AG04450 (cell line): ENCODE results near the gene RASSF5. TPM values are rescaled to one million over a fixed set of nuclear protein-coding genes. Genes with fewer than 3 reads are reported as not detected.

ENCODE experiments used
- CTCF ChIA-PET: fragments of 300-600, 350-600 bp; formaldehyde crosslinking; extraction: SDS; loops from one replicate; lab custom pipeline; 2022; ENCODE audit warnings: antibody characterized with exemption, inconsistent platforms; lab: Charles Lee
- POLR2A ChIA-PET: fragments of 350-600 bp; formaldehyde crosslinking; extraction: SDS; loops from one replicate; lab custom pipeline; 2021; ENCODE audit warnings: antibody characterized with exemption, inconsistent platforms; lab: Yijun Ruan, JAX
- DNase-seq: peaks from one replicate; pipeline ENCODE4 v3.0.0-alpha.2; 2011; ENCODE audit warnings: low read depth, low spot score
- H3K27ac ChIP-seq: one replicate; pipeline ENCODE4 v1.5.1; 2012; ENCODE audit warnings: low read depth, low read length, control low read depth
- H3K27me3 ChIP-seq: one replicate; pipeline ENCODE4 v1.6.0; 2012; ENCODE audit warnings: low read length; ENCODE audit not compliant: control insufficient read depth, insufficient read depth
- H3K4me3 ChIP-seq: 2 replicates; pipeline ENCODE4 v1.5.1; 2011; ENCODE audit warnings: mild to moderate bottlenecking, low read depth, low read length, control low read depth
- H3K9me3 ChIP-seq: 2 replicates; pipeline ENCODE4 v1.5.1; 2012; ENCODE audit warnings: low read length; ENCODE audit not compliant: control insufficient read depth, insufficient read depth
- polyA plus RNA-seq: library from polyadenylated mRNA; depleted of rRNA; stranded (reverse); fragments of >200 nt; gene quantifications from 2 replicates; pipeline ENCODE4 v1.2.3, GENCODE V29; 2011
- TF ChIP-seq, protein P1 (sequence below): IDR thresholded peaks from 2 replicates; pipeline ENCODE4 v1.5.1; 2011; ENCODE audit warnings: low read depth, low read length, control low read depth, inconsistent platforms

Gene RASSF5
- polyA plus RNA-seq, 1 experiment = 2.3 TPM

- no peaks in the 10 kb centered on the region; the same call in 1 of the 2 replicates for H3K9me3 ChIP-seq
- ChIA-PET CTCF (interaction anchor here (0.6 to 4.4 kb wide), 4 partner anchors 16 to 1000 kb away, joined by 3 to 23 read pairs (median 13); no protein-coding TSS in a partner anchor), POLR2A (no interaction called here)
- no peak overlapping the region for H3K4me3 ChIP-seq
- TF ChIP-seq, protein P1, sequence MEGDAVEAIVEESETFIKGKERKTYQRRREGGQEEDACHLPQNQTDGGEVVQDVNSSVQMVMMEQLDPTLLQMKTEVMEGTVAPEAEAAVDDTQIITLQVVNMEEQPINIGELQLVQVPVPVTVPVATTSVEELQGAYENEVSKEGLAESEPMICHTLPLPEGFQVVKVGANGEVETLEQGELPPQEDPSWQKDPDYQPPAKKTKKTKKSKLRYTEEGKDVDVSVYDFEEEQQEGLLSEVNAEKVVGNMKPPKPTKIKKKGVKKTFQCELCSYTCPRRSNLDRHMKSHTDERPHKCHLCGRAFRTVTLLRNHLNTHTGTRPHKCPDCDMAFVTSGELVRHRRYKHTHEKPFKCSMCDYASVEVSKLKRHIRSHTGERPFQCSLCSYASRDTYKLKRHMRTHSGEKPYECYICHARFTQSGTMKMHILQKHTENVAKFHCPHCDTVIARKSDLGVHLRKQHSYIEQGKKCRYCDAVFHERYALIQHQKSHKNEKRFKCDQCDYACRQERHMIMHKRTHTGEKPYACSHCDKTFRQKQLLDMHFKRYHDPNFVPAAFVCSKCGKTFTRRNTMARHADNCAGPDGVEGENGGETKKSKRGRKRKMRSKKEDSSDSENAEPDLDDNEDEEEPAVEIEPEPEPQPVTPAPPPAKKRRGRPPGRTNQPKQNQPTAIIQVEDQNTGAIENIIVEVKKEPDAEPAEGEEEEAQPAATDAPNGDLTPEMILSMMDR = no peak
- H3K27me3 ChIP-seq = peaks cover 5% of the 10 kb centered on the region
- no peak overlapping the region for H3K27ac ChIP-seq
- DNase-seq = no peak
Observed at GRCh38 chr1:206566999-206567398, 59.7 kb downstream of the RASSF5 start.

DNA sequence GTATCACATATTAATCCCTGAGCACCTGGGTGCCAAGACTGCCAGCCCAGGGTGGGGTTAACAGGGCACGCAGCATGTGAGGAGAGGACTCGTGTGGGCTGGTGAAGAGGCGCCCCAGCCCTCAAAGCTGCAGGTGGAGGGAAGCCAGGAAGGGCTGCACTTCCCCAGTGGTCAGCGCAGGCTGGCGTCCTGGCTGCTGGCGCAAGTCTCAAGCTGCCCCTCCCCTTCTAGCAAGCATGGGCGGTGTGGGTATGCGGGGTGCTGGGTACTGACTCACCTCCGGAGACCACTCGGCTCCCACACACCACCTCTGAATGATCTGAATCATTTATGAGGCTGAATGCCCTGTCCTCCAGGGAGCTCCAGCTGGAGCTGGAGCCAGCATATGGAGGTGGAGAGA is 60.9 kb downstream of the RASSF5 start:
- no peak overlapping the region for H3K4me3 ChIP-seq
- TF ChIP-seq, protein P1 = no peak
- peaks cover 8% of the 10 kb centered on the region for H3K27me3 ChIP-seq
- H3K9me3 ChIP-seq = no peaks in the 10 kb centered on the region; the same call in 1 of the 2 replicates
- ChIA-PET POLR2A (interaction anchor here (0.5 kb wide), 1 partner anchor 147 kb away, joined by 6 read pairs; no protein-coding TSS in a partner anchor), CTCF (interaction anchor here (1.8 to 3.8 kb wide), 2 partner anchors 15 to 23 kb away, joined by 7 to 22 read pairs; no protein-coding TSS in a partner anchor)
- no peak for DNase-seq
- H3K27ac ChIP-seq = no peak overlapping the region

- no peak for DNase-seq
- H3K4me3 ChIP-seq = no peak overlapping the region
- no peaks in the 10 kb centered on the region; the same call in 1 of the 2 replicates for H3K9me3 ChIP-seq
- ChIA-PET CTCF (interaction anchor here (1.8 to 3.8 kb wide), 2 partner anchors 14 to 24 kb away, joined by 7 to 22 read pairs; no protein-coding TSS in a partner anchor), POLR2A (interaction anchor here (0.6 kb wide), 1 partner anchor 437 kb away, joined by 5 read pairs; no protein-coding TSS in a partner anchor)
- H3K27me3 ChIP-seq = peaks cover 8% of the 10 kb centered on the region
- TF ChIP-seq, protein P1 = no peak
- H3K27ac ChIP-seq = no peak overlapping the region
Observed at GRCh38 chr1:206568779-206569352, 61.5 kb downstream of the RASSF5 start.

DNA sequence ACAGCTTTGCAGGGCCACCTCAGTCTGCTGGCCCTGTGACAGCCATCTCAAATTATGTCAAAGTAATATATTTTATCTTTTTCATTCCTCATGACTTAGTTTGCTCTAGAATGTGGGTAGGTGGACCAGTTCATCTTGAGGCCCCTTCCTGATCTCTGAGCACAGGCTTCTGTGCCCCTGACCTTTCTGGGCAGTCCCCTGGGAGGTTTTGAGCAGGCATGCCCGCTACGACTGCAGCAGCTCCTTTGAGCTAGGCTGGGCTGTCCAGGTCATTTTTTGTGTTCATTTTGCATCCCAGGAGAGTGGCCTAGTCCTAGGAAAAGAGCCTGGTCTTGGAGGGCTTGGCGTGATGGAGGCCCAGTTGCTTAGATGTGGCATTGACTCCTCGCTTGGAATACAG is 62.2 kb downstream of the RASSF5 start:
- POLR2A ChIA-PET = no interaction called here
- CTCF ChIA-PET = interaction anchor here (3.8 kb wide), 1 partner anchor 14 kb away, joined by 22 read pairs; no protein-coding TSS in a partner anchor
- Histone ChIP-seq H3K27me3 (peaks cover 8% of the 10 kb centered on the region), H3K4me3 (no peak overlapping the region), H3K9me3 (no peaks in the 10 kb centered on the region; the same call in 1 of the 2 replicates), H3K27ac (no peak overlapping the region)
- TF ChIP-seq, protein P1 = no peak
- DNase-seq = no peak

GRCh38 chr1:206570529-206570928 is 63.2 kb downstream of the RASSF5 start:
- no peak for DNase-seq
- TF ChIP-seq, protein P1 = no peak
- ChIA-PET POLR2A (no interaction called here), CTCF (interaction anchor here (0.6 to 1.9 kb wide), 2 partner anchors 22 to 26 kb away, joined by 3 to 6 read pairs; no protein-coding TSS in a partner anchor)
- no peak overlapping the region for H3K4me3 ChIP-seq
- no peak overlapping the region for H3K27ac ChIP-seq
- peaks cover 8% of the 10 kb centered on the region for H3K27me3 ChIP-seq
- no peaks in the 10 kb centered on the region; the same call in 1 of the 2 replicates for H3K9me3 ChIP-seq
